NCI-H187 (cell line): ENCODE results near the gene COX14.
"Not testable (repeated sequence)": the region's sequence is repeated elsewhere in the genome, so short reads cannot be mapped to it uniquely, and the experiment has no call there.

ENCODE experiments used
- DNase-seq, 2 experiments: peaks; one replicate each; lab custom pipeline; 2025; lab: John Stamatoyannopoulos, UW

The COX14 gene

DNA sequence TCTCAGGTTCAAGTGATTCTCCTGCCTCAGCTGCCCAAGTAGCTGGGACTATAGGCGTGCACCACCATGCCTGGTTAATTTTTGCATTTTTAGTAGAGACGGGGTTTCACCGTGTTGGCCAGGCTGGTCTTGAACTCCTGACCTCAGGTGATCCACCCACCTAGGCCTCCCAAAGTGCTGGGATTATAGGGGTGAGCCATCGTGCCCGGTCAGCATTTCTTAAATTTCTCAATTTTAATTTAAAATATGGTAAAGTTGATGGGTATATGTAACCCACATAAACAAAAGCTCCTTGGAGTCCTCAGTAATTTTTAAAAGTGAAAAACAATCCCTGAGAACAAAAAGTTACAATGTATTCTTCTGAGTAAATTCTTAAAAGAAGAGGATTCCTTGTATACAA lies 42.9 kb downstream of the COX14 start:
- not testable (repeated sequence) for DNase-seq

DNA sequence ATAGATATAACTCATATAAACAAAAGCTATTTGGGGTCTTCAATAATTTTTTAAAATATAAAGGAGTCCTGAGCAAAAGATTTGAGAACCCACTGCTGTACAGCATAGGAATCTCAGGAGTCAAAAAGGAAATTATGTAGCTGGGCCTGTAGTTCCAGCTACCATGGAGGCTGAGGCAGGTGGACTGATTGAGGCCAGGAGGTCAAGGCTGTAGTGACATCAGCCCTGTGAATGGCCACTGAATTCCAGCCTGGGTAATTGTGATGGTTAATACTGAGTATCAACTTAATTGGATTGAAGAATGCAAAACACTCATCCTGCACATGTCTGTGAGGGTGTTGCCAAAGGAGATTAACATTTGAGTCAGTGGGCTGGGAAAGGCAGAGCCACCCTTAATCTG lies 44.6 kb downstream of the COX14 start:
- DNase-seq = no peak

DNA sequence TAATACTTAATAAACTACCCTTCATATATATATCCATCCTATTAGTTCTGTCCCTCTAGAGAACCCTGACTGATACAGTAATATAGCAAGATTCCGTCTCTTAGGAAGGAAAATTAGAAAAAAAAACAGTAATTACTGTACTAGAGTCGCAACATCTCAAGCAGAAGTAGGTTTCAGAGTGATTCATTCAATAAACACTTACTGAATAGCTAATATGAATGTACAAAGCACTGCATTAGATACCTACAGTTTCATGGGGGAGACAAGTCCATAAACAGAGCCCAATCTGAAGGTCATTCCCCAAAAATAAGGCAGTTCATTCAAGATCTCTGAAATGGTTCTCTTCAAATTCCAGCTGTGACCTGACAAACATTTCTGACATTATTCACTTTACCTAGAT lies 45.2 kb downstream of the COX14 start:
- no peak for DNase-seq

DNA sequence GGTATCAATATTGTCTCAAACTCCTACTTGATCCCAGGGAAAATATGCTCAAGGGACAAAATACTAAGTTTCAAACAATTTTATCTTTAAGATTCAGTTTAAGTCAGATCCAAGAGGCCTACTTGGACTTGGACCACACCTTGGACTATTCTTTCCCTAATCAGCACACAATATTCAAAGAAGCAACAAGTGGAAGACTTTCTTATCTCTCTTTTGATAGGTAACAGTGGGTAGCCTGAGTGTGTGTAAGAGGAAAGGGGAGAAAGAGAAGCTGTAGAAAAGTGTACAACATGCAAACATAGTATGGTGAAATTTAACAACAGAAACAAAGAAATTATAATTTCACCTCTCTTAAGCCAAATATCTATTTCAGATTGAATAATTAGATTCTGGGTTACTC lies 48.6 kb downstream of the COX14 start:
- DNase-seq = no peak

DNA sequence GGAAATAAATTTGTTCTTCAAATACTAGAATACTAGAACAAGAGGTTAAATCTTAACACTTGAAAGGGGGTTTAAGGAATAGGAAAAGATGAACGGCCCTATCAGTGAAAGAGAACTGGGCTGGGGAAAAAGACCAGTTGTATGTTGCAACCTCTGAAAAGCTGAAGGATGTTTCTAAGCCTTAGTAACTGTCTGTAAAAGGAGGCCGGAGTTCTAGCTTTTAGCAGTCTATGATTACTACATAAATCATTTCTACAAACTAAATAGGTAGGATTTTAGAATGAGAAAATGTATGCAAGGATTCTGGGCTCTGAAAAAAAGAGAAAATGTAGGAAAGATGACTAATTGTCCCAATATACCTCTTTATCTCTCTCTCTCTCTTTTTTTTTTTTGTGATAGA lies 50.2 kb downstream of the COX14 start:
- no peak for DNase-seq

DNA sequence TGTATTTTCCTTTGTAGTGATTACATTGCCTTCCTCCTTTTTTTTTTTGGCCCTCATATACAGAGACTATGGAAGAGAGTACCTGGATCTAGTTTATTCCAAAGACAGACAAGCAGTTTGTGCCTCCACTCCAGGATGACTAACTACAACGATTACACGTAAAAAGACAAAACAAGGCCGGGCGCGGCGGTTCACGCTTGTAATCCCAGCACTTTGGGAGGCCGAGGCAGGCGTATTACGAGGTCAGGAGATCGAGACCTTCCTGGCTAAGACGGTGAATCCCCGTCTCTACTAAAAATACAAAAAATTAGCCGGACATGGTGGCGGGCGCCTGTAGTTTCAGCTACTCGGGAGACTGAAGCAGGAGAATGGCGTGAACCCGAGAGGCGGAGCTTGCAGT lies 52.9 kb downstream of the COX14 start:
- no peak for DNase-seq

DNA sequence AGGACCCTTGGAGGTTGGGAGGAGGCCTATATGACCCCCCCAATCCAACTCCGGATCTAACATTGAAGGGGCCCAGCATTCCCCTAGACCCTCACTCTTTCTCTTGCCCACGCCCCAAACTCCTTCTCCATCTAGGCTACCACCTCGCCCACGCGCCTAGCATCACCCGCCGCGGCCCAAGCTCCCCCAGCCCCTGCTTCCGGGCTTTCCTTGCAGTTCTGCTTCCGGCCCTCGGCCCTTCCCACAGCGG lies 54.7 kb downstream of the COX14 start:
- DNase-seq = peak in 1 of 2 experiments; percentile 52

DNA sequence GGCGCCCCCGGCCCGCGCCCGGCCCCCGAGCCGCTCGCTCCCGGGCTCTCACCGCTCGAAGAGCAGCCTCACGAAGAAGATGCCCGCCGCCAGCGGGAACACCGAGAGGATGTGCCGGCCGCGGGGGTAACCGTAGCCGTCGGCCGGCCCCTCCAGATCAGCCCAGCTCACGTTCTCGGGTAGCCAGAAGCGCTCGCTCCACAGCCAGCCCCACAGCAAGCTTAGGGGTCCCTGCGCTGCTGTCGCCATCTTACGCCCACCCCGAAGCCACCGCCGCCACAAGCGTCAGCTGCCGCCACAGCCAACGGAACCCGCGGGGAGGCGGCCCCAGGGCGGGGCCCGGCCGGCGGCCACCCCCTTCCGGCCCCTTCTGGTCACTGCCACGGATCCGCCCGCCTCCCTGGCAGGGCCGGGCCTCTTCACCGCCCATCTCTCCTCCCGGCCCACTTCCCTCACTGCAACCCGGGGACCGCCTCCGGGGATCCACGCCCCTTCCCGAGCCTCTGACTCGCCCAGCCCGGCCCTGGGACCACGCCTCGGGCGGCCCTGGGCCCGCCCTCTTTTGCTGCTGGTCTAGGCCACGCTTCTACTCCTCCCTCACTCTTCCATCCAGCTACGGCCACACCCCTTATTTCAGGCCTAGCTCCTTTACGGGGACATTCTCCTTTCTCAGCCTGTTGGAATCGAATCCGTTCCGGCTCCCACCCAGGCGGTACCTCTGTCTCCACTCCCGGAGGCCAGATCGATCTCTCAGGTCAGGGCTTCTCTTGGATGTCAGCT lies 55.2 kb downstream of the COX14 start, which contains the start of gene CERS5:
Gene CERS5, minus strand, starts transcription at position 321 of the 780 bp plus-strand sequence. Its CDS starts 72 bp downstream, at position 249.
- peak; percentile 97 to 99 for DNase-seq
